HepG2 (cell line): Measurements from ENCODE around the gene FNDC3B. TPM values are rescaled to one million over a fixed set of nuclear protein-coding genes. Genes with fewer than 3 reads are reported as not detected.
A peak's percentile ranks its signal among the peaks of the same experiment; 100 is the strongest.

Source experiments
- ATAC-seq: fragments of 200-7000 bp; cut with Tn5 transposase; 3 replicates; pipeline ENCODE4 v1.9.1; 2020; ENCODE audit warnings: mild to moderate bottlenecking, moderate library complexity
- BruUV-seq: library from RNA; stranded (reverse); fragments of 400-500 nt; replicated peaks from 2 replicates; lab custom pipeline; 2021; lab: Mats Ljungman, UMichigan
- CTCF ChIA-PET: fragments of 300-600 bp; formaldehyde crosslinking; extraction: SDS; loops from one replicate; lab custom pipeline; 2021; ENCODE audit warnings: low total read pairs, inconsistent platforms, low intra/inter-chr PET ratio; lab: Yijun Ruan, JAX
- POLR2A ChIA-PET: fragments of 350-600 bp; sonication (Branson Sonifier 250); formaldehyde crosslinking; loops from one replicate; lab custom pipeline; 2020; ENCODE audit warnings: antibody characterized with exemption, inconsistent platforms; lab: Yijun Ruan, JAX
- DNase-seq: peaks from one replicate; pipeline ENCODE4 v3.0.0-alpha.2; 2015; ENCODE audit warnings: low spot score
- FAIRE-seq: peaks from 3 replicates; lab custom pipeline; 2011; peaks lifted over from hg19 to GRCh38; lab: Jason Lieb, UNC
- H2AFZ ChIP-seq: one replicate; pipeline ENCODE4 v1.6.1; 2011; ENCODE audit warnings: low read length, inconsistent platforms
- H3K27ac ChIP-seq: fragments of 300-600 bp; 3 replicates; pipeline ENCODE4 v1.8.0; 2011; ENCODE audit warnings: mixed run types, mild to moderate bottlenecking, mixed read lengths, low read length, inconsistent platforms; ENCODE audit not compliant: insufficient read depth; ENCODE audit errors: extremely low read length
- H3K27me3 ChIP-seq, 2 experiments: fragments of 200-600 bp in 1 of 2; 2 replicates in 1 of 2; 3 replicates in 1 of 2; pipeline versions ENCODE4 v1.6.0 to v1.8.0; 2011; ENCODE audit warnings: low read length in 2 of 2, mild to moderate bottlenecking in 2 of 2, moderate library complexity in 2 of 2, inconsistent platforms in 1 of 2; ENCODE audit not compliant: insufficient read depth in 2 of 2, control insufficient read depth in 1 of 2
- H3K36me3 ChIP-seq, 2 experiments: fragments of 200-600 bp in 1 of 2; replicated peaks in 1 of 2; 2 replicates in 1 of 2; 3 replicates in 1 of 2; pipeline versions ENCODE4 v1.5.1 to v1.8.0; 2011; ENCODE audit warnings: low read length in 2 of 2, inconsistent platforms in 1 of 2; ENCODE audit not compliant: insufficient read depth in 2 of 2, control insufficient read depth in 1 of 2
- H3K4me1 ChIP-seq: 2 replicates; pipeline ENCODE4 v1.5.1; 2012; ENCODE audit warnings: low read length, inconsistent platforms; ENCODE audit not compliant: insufficient read depth
- H3K4me2 ChIP-seq: 2 replicates; pipeline ENCODE4 v1.6.0; 2011; ENCODE audit warnings: low read depth, low read length, inconsistent platforms
- H3K4me3 ChIP-seq, 3 experiments: fragments of 200-600 bp in 1 of 3; sonication (generic), shearing (Covaris generic) in 1 of 3; replicated peaks in 1 of 3; 2 replicates each; pipeline ENCODE4 v1.5.1; 2011 to 2016; ENCODE audit warnings: low read length in 3 of 3, inconsistent platforms in 2 of 3, low read depth in 2 of 3, mild to moderate bottlenecking in 2 of 3, control low read depth in 1 of 3, mixed read lengths in 1 of 3; ENCODE audit not compliant: insufficient read depth in 1 of 3
- H3K79me2 ChIP-seq: one replicate; pipeline ENCODE4 v1.6.1; 2011; ENCODE audit warnings: low read length, inconsistent platforms; ENCODE audit not compliant: insufficient read depth
- H3K9ac ChIP-seq: 2 replicates; pipeline ENCODE4 v1.6.0; 2011; ENCODE audit warnings: mild to moderate bottlenecking, low read depth, low read length, inconsistent platforms; ENCODE audit not compliant: insufficient read depth
- H3K9me3 ChIP-seq: 2 replicates; pipeline ENCODE4 v1.5.1; 2012; ENCODE audit warnings: mild to moderate bottlenecking, low read length
- H4K20me1 ChIP-seq: 2 replicates; pipeline ENCODE4 v1.6.0; 2011; ENCODE audit warnings: inconsistent platforms, mild to moderate bottlenecking, low read length, moderate library complexity; ENCODE audit not compliant: insufficient read depth
- DZIP1 ChIP-seq: sonication (generic); formaldehyde crosslinking; IDR thresholded peaks from 2 replicates; pipeline ENCODE4 v1.5.0; 2020; ENCODE audit warnings: mild to moderate bottlenecking, missing genetic modification reagents
- PHF20 ChIP-seq: sonication (generic); formaldehyde crosslinking; IDR thresholded peaks from 2 replicates; pipeline ENCODE4 v1.5.0; 2020; ENCODE audit warnings: mild to moderate bottlenecking, missing genetic modification reagents
- ZNF180 ChIP-seq: sonication (generic); formaldehyde crosslinking; IDR thresholded peaks from 2 replicates; pipeline ENCODE4 v1.4.0; 2020; ENCODE audit warnings: low read depth, missing genetic modification reagents, borderline replicate concordance
- ZNF512 ChIP-seq: sonication (generic); formaldehyde crosslinking; IDR thresholded peaks from 2 replicates; pipeline ENCODE4 v1.4.0; 2020; ENCODE audit warnings: mild to moderate bottlenecking, missing genetic modification reagents
- WGBS: methylation state at CpG from one replicate; pipeline ENCODE4 v1.1.6; 2017; ENCODE audit warnings: low lambda C conversion rate; 5-methylcytosine and 5-hydroxymethylcytosine counted together
- in situ Hi-C: cut with HindIII; loops from 2 replicates; pipeline ENCODE4 v1.10.0; 2017; ENCODE audit warnings: low pct_unique_long_range_greater_than_20kb; ENCODE audit not compliant: extremely low pct_ligation_motif_present
- intact Hi-C: fragments of 100-400 bp; cut with micrococcal nuclease; formaldehyde crosslinking; loops from one replicate; pipeline ENCODE4 v1.10.0; 2022; ENCODE audit not compliant: unreplicated experiment
- polyA plus RNA-seq, 8 experiments: library from polyadenylated mRNA; depleted of rRNA in 3 of 8; stranded (reverse) in 7 of 8; unstranded in 1 of 8; fragments of >200 nt; fragmentation: Illumina TruSeq in 4 of 8; extraction: Trizol in 4 of 8; gene quantifications; 2 replicates each; pipeline versions ENCODE4 v1.2.1 to v1.2.3, GENCODE V29; 2011 to 2016; ENCODE audit warnings: low read depth in 4 of 8, missing spikeins in 1 of 8, mixed read lengths in 1 of 8; ENCODE audit not compliant: insufficient read depth in 1 of 8
- total RNA-seq, 5 experiments: library from RNA; depleted of rRNA; stranded (reverse); fragments of >200 nt; fragmentation: Illumina TruSeq; extraction: Trizol; gene quantifications; 2 replicates each; pipeline ENCODE4 v1.2.3, GENCODE V29; 2016; ENCODE audit warnings: low read depth in 1 of 5
- TF ChIP-seq, protein P1 (sequence below): sonication (generic); formaldehyde crosslinking; IDR thresholded peaks from 2 replicates; pipeline ENCODE4 v1.9.0; 2021; ENCODE audit warnings: missing genetic modification reagents, borderline replicate concordance
- TF ChIP-seq, protein P2 (sequence below): sonication (generic); formaldehyde crosslinking; IDR thresholded peaks from 2 replicates; pipeline ENCODE4 v1.8.0; 2022; ENCODE audit warnings: mild to moderate bottlenecking, missing genetic modification reagents

The FNDC3B gene
- total and polyA plus RNA-seq, 2 of the 13 experiments (the other 11 are each of a cell fraction or from before 2014, with no cell fraction given), result 74.8 to 103 TPM

GRCh38 chr3:172099495-172099808 lies 60.1 kb downstream of the FNDC3B start (continued):
- TF ChIP-seq, protein P1, sequence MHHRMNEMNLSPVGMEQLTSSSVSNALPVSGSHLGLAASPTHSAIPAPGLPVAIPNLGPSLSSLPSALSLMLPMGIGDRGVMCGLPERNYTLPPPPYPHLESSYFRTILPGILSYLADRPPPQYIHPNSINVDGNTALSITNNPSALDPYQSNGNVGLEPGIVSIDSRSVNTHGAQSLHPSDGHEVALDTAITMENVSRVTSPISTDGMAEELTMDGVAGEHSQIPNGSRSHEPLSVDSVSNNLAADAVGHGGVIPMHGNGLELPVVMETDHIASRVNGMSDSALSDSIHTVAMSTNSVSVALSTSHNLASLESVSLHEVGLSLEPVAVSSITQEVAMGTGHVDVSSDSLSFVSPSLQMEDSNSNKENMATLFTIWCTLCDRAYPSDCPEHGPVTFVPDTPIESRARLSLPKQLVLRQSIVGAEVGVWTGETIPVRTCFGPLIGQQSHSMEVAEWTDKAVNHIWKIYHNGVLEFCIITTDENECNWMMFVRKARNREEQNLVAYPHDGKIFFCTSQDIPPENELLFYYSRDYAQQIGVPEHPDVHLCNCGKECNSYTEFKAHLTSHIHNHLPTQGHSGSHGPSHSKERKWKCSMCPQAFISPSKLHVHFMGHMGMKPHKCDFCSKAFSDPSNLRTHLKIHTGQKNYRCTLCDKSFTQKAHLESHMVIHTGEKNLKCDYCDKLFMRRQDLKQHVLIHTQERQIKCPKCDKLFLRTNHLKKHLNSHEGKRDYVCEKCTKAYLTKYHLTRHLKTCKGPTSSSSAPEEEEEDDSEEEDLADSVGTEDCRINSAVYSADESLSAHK (CRISPR knock-in tag), result no peak
- TF ChIP-seq PHF20 (CRISPR knock-in tag) (no peak), ZNF180 (CRISPR knock-in tag) (no peak), DZIP1 (CRISPR knock-in tag) (no peak)
- TF ChIP-seq, all 625 proteins: peak for 3

DNA sequence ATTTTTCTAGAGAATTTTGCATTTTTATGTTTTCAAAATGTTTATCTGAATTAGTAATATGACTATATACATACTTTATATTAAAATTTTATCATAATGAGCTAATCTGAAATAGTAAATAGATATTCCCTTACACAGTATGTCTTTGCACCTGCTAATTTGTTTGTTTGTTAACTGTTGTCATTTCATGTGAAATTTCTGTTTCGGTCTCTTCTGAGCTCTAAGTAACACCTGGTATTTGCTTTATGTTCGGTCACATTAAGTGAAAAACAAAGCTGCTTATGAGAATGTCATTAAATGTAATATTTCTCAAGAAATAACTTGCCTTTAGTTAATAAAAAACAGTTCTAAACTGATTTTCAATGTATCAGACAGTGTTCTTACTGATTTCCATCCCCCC lies 61.1 kb downstream of the FNDC3B start:
- WGBS, result 51% methylated on average over 2 of the region's 2 CpGs
- TSS peak; percentile 47 for BruUV-seq
- CTCF ChIA-PET, result no interaction called here
- Histone ChIP-seq H3K9ac (no peak overlapping the region), H3K79me2 (peaks cover 100% of the 10 kb centered on the region), H3K4me1 (peaks cover 100% of the 10 kb centered on the region), H3K27me3 (no peaks in the 10 kb centered on the region), H3K27ac (peak overlapping the region; percentile 84), H3K4me2 (peak overlapping the region; percentile 57), H4K20me1 (peaks cover 88% of the 10 kb centered on the region), H3K4me3 (no peak overlapping the region), H3K36me3 (peaks cover 0 to 3% of the 10 kb centered on the region in 2 experiments; a peak in 1 of 5 replicates)
- no peak for DNase-seq
- POLR2A ChIA-PET, result interaction anchor here (1.5 to 5.0 kb wide), 3 partner anchors 39 to 259 kb away, joined by 4 to 37 read pairs (median 18); no protein-coding TSS in a partner anchor
- no peak for ATAC-seq
- intact Hi-C loops (no loop called here), in situ Hi-C loops (no loop called here)
- no peak for FAIRE-seq
- TF ChIP-seq, protein P2, sequence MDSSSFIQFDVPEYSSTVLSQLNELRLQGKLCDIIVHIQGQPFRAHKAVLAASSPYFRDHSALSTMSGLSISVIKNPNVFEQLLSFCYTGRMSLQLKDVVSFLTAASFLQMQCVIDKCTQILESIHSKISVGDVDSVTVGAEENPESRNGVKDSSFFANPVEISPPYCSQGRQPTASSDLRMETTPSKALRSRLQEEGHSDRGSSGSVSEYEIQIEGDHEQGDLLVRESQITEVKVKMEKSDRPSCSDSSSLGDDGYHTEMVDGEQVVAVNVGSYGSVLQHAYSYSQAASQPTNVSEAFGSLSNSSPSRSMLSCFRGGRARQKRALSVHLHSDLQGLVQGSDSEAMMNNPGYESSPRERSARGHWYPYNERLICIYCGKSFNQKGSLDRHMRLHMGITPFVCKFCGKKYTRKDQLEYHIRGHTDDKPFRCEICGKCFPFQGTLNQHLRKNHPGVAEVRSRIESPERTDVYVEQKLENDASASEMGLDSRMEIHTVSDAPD (CRISPR knock-in tag), result 0 out of 2 replicates have a peak, but pooled peaks have one; percentile 5
- no peak for TF ChIP-seq ZNF512
- TF ChIP-seq, all 625 proteins: peak for 1
- Histone ChIP-seq H3K9me3 (no peaks in the 10 kb centered on the region), H2AFZ (no peak overlapping the region)
